Kidney (tissue), 14 donors: ENCODE measurements around the gene LDAH. TPM values are rescaled to one million over a fixed set of nuclear protein-coding genes. Genes with fewer than 3 reads are reported as not detected.

ENCODE experiments used
- DNase-seq, 5 donors: peaks; one replicate each; pipeline ENCODE4 v3.0.0-alpha.2; 2013 to 2020
- FAIRE-seq: peaks from 2 replicates; lab custom pipeline; 2012; peaks lifted over from hg19 to GRCh38; lab: Jason Lieb, UNC
- H3K27ac ChIP-seq, 2 donors: one replicate each; pipeline ENCODE4 v1.7.0; 2013; ENCODE audit warnings: low read depth in 2 of 2, low read length in 2 of 2, inconsistent platforms in 1 of 2
- H3K27me3 ChIP-seq: one replicate; pipeline ENCODE4 v1.7.1; 2013; ENCODE audit warnings: low read length, inconsistent platforms; ENCODE audit not compliant: control insufficient read depth, insufficient read depth
- H3K36me3 ChIP-seq, 3 donors: one replicate each; pipeline versions ENCODE4 v1.7.0 to v1.7.1; 2013; ENCODE audit warnings: low read length in 3 of 3, control low read depth in 1 of 3, inconsistent platforms in 1 of 3; ENCODE audit not compliant: insufficient read depth in 3 of 3, control insufficient read depth in 2 of 3
- H3K4me1 ChIP-seq, 3 donors: one replicate each; pipeline versions ENCODE4 v1.7.0 to v1.7.1; 2013; ENCODE audit warnings: low read length in 3 of 3, inconsistent platforms in 1 of 3, low read depth in 1 of 3; ENCODE audit not compliant: control insufficient read depth in 2 of 3, insufficient read depth in 2 of 3
- H3K4me3 ChIP-seq, 3 donors: one replicate each; pipeline versions ENCODE4 v1.7.0 to v1.8.1; 2013; ENCODE audit warnings: low read length in 3 of 3, control low read depth in 1 of 3, inconsistent platforms in 1 of 3
- H3K9ac ChIP-seq, 3 donors: one replicate each; pipeline versions ENCODE4 v1.7.0 to v1.7.1; 2013; ENCODE audit warnings: low read length in 3 of 3, control low read depth in 1 of 3, inconsistent platforms in 1 of 3
- H3K9me3 ChIP-seq, 3 donors: one replicate each; pipeline versions ENCODE4 v1.7.0 to v1.7.1; 2013; ENCODE audit warnings: low read length in 3 of 3, control low read depth in 1 of 3, inconsistent platforms in 1 of 3; ENCODE audit not compliant: control insufficient read depth in 2 of 3, insufficient read depth in 1 of 3
- CTCF ChIP-seq: IDR thresholded peaks from 3 replicates; pipeline ENCODE4 v1.5.1; 2012; ENCODE audit warnings: mild to moderate bottlenecking, moderate library complexity, borderline replicate concordance; ENCODE audit not compliant: insufficient read depth; ENCODE audit errors: extremely low read depth
- intact Hi-C: fragments of 100-400 bp; cut with DNase I; formaldehyde crosslinking; loops from one replicate; pipeline ENCODE4 v1.11.1; 2022
- polyA plus RNA-seq: library from polyadenylated mRNA; stranded (reverse); fragments of 350-450 nt; fragmentation: Illumina TruSeq; extraction: RNeasy Lipid Tissue Mini Kit (QIAGEN cat#74804); gene quantifications from one replicate; pipeline ENCODE4 v1.2.3, GENCODE V29; 2014; ENCODE audit warnings: low read depth, low replicate concordance; ENCODE audit not compliant: insufficient read depth
- total RNA-seq: library from RNA; stranded (reverse); fragmentation: NEBNext Ultra II Directional; extraction: Animal tissue kit (Norgen Biotek cat#: 25700); gene quantifications from one replicate; pipeline ENCODE4 v1.2.1, GENCODE V29; 2021
- donor health status: control.
- donor health status: control.
- donor health status: control.
- donor health status: control.
- donor health status: control.
- donor health status: DM: yes; HTN: yes; CAD: no.
- donor health status: Normal renal cell carcinoma (clear cell type).

Gene LDAH
- total and polyA plus RNA-seq, 2 donors from 2014 or later: 15.5 to 20.4 TPM

GRCh38 chr2:20650877-20651730 lies 171.8 kb downstream of the LDAH start, which contains the start of gene HS1BP3:
HS1BP3 (minus strand) TSS chr2:20651098; CDS start chr2:20651063, 35 bp downstream.
- TF ChIP-seq CTCF: peak; percentile 92
- no peaks in the 10 kb centered on the region for H3K9me3 ChIP-seq
- H3K4me3 ChIP-seq: peak within 1 kb of the TSS; percentile 64 to 91 (median 86)
- FAIRE-seq: no peak
- intact Hi-C loops: no loop called here
- H3K27me3 ChIP-seq: no peaks in the 10 kb centered on the region
- peak within 1 kb of the TSS; percentile 82 to 84 for H3K27ac ChIP-seq
- DNase-seq: peak; percentile 86 to 96 (median 91)
- peak within 1 kb of the TSS; percentile 31 to 94 (median 73) for H3K9ac ChIP-seq
- H3K4me1 ChIP-seq: peaks cover 2 to 27% (median 23%) of the 10 kb centered on the region in 3 donors
- H3K36me3 ChIP-seq: no peaks in the 10 kb centered on the region

GRCh38 chr2:20650393-20650876 lies 172.5 kb downstream of the LDAH start:
- H3K9me3 ChIP-seq: no peaks in the 10 kb centered on the region
- no peak for FAIRE-seq
- H3K9ac ChIP-seq: peak overlapping the region; percentile 31 to 94 (median 57)
- TF ChIP-seq CTCF: no peak
- intact Hi-C loops: no loop called here
- H3K27ac ChIP-seq: peak overlapping the region; percentile 82 to 84
- peak in 2 of 5 donors; percentile 79 to 82 for DNase-seq
- peak overlapping the region; percentile 50 to 91 (median 55) for H3K4me3 ChIP-seq
- H3K27me3 ChIP-seq: no peaks in the 10 kb centered on the region
- peaks cover 0 to under 1% (median 0%) of the 10 kb centered on the region in 3 donors for H3K36me3 ChIP-seq
- H3K4me1 ChIP-seq: peaks cover 2 to 27% (median 23%) of the 10 kb centered on the region in 3 donors

DNA sequence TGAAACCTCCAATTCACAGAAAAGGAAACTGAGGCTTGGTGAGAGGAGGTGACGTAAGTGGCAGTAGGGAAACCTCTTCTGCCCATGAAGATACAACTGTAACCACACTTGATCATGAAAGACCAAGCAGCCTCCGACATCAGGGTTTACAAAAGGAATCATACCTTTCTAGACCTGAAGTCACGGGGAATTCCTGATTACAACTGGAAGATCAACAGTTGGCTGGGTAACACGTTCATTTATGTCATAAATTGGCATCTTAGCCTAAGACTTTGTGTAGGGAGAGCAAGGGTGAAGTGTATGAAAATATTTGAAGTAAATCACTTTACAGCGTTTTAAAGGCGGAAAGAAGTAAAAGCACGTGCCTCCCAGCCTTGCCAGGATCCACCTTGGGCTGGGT lies 172.9 kb downstream of the LDAH start:
- intact Hi-C loops: no loop called here
- Histone ChIP-seq H3K27ac (no peak overlapping the region), H3K36me3 (peaks cover 0 to 5% (median 0%) of the 10 kb centered on the region in 3 donors), H3K27me3 (no peaks in the 10 kb centered on the region), H3K9me3 (no peaks in the 10 kb centered on the region), H3K4me3 (peak overlapping the region in 2 of 3 donors; percentile 55 to 91), H3K9ac (peak overlapping the region in 2 of 3 donors; percentile 31 to 94), H3K4me1 (peaks cover 2 to 27% (median 23%) of the 10 kb centered on the region in 3 donors)
- FAIRE-seq: no peak
- DNase-seq: no peak
- TF ChIP-seq CTCF: no peak
